ENCODE results near the gene SLC6A3.

- no peak for TF ChIP-seq CTCF (IDR thresholded peaks at IDR 0.05)
- no peak for TF ChIP-seq EP300 (IDR thresholded peaks at IDR 0.05)
Measured at GRCh38 chr5:1354576-1354975, 90.7 kb downstream of the SLC6A3 start.

Data from suprapubic skin (tissue), 3 donors.